GM21737 (cell line): Measurements from ENCODE around the gene DENND1A.
A peak's percentile ranks its signal among the peaks of the same experiment; 100 is the strongest.

Experiments
- ATAC-seq: cut with Tn5 transposase; IDR thresholded peaks from one replicate; pipeline ENCODE4 v1.9.1; 2021; ENCODE audit warnings: mild to moderate bottlenecking, moderate library complexity; ENCODE audit not compliant: unreplicated experiment

The DENND1A gene

DNA sequence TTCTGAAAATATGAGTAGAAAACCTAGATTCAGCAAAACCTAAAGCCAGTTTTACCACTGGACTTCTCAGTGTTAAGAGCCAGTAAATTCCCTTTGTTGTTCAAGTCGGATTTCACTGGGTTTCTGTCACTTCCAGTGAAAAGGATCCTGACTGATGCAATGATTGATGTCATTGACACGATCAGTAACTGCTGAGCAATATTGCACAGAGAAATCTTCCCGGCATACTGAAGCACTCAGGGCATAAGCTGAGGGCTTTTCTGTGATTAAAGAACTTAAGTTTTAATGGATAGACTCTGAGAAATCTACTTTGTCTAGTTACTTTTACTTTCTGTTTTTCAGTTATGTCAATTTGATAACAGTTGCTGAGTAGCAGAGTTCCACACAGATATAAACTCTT is 61.9 kb downstream of the DENND1A start:
- no peak for ATAC-seq

DNA sequence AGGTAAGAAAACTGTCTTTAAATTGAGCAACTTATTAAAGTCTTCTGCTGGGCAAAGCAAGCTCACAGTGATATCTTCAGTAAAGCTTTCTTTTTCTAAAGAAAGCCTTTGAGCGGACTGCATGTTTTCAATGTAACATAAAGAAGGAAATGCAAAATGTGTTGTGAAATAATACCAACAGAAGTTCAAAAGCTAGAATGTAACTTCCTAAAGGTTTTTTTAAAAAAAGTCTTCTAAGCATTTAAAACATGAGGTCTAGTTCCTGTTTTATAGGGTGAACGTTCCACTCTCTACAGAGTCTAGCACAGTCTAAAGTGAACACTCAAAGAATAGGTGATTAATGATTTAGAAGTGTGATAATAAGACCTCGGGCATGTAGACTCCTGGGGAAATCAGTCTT is 62.9 kb downstream of the DENND1A start:
- no peak for ATAC-seq

DNA sequence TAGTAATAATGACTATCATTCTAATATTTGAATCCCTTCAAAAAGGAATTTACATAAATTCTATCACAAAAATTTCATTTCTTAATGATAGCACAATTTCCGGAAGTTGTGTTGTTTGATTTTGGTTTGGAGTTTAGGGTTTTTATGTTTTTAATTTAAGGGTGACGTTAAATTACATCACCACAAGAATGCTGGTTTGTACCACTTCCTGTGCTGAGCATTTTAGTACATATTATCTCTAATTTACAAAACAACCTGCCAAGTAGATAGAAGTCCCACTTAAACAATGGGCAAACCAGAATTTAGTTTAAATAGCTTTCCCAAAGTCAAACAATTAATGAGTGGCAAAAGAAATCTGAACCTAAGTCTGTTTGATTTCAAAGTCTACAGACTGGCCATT is 63.4 kb downstream of the DENND1A start:
- no peak for ATAC-seq

DNA sequence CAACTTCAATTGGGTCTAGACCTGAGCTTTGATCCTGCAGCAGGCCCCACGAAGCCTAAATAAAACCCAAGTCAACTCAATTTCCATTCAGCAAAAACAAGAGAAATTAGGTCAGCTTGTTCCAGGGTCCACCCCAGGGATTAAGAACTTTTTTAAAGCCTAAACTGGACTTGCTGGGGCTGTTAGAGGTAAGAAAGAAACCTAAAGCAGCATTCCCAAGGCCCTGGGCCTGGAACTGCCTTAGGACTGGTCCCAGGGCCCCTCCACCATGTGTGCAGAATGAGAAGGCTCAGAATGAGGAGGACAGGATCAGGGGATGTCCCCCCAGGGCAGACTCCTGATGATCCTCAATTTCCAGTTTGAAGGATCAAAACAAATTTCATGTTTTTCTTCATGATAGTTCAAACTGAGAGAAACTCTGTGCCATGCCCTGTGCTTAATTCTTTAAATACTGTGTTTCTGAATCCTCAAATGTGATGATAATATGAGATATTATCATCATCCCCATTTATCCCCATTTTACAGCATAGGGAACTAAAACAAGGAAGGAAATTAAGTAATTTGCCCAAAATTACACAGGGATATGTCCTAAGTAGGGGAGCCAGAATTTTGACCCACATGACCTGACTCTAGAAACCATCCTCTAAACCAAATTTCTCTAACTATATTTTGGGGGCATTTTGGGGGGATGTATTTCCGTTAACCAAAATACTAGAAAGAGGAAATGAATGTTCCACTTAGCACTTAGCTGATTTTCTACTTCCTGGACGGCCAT is 64.5 kb downstream of the DENND1A start:
- no peak for ATAC-seq

DNA sequence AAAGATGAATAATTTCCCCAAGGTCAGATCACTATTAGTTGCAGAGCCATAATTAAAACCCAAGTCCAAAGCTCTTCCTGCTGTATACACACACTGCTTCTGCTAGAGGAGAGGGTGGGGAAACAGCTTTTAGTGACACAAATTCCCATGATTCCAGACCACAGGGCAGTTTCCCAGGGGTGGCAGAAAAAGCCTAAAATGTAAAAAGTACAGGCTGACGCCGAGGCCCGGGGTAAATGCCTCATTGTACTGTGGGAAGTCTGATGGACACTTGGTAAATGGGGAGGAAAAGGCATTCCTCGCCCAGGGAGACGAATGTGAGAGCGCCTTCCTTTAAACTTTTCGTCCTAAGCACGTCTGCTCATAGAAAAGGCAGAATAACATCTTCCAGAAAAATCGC is 65.7 kb downstream of the DENND1A start:
- ATAC-seq, result no peak

DNA sequence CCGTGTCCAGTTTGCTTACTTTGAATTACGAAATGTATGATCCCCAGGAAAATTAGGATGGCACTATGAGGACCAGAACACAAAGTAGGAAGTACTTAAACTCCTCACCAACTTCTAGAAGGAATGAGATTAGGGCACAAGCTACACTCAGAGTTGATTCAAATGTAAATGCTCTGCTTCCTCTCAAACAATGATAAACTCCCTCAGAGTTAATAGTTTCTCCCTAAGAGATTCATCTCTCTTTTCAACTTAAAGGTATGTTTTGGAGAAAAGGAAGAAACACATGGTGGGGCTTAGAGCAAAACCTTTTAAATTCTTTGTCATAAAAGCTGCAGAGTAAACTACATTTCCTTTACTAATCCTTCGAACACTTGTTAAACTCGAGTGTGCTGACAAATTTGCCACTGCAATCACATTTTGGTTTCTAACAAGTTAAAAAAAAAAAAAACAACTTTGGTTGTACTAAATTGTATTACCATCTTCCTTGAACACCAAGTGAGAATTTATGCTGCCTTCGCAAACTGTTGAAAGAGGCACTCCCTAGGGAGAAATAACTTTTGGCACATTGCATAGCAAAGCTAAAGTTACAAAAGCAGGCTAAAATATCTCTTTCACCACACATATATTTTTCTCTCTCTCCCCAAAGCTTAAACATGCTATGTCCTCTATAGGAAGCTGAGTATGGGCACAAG is 66.6 kb downstream of the DENND1A start:
- no peak for ATAC-seq

DNA sequence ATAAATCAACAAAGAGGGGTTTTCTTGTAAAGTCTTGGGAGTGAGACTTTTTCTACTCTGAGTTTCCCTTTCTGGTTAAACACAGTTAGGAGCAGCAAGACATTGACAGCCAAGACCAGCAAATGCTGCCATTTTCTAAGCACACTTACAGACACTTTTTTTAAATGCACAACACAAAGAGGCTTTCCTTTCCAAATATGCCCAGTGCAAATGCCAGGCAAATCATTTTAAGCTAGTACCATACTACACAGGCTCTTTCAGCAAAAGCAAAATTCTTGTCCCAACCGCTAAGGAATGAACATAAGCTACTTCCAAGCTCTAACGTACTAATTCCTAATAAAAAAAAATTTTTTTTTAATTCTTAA is 68.2 kb downstream of the DENND1A start:
- ATAC-seq, result no peak

DNA sequence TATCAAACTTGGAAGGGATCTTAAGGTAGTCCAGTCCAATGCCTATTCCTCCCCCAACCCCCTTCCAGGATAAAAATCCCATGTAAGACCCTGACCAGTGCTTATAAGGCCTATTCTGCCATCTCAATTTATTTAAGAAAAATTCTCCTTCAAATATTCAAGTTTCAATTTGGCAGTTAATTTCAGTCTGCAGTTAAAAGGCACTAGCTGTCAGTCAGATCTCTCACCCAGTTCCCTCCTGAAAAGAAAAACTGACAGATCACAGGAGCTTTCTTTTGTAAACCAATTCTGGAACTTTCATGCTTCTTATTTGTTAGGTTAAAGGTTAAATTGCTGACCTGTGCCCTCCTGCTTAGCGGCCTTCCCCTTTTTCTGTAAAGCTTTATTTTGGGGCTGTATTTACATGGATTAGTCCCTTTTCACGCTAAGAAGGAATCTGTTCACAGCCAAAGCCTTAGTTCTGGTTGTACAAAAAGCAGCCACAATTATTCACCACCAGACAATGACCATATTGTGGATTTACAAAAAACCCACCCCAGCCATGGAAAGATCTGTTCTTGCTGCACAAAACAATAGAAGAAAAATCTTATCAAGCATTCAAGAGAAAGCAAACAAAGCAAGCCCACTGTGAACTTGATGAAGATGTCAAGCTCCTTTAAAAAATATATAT is 68.7 kb downstream of the DENND1A start:
- no peak for ATAC-seq

DNA sequence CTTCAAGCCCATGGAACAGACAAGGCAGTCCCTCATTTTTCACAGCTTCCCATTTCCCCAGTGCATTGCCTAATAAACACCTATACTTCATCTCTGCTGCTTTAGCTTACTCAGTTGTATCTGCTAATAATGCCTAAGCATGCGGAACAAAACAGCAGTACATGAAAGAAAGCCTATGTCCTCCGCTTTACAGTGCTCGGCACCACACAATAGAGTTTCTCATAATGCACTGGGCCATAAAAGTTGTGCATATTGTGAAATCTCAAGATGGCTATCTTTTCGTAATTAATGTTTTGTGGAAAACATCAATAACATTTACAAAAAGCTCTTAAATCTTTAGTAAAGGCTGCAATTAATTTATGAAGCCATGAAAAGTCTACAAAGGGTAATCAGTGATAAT is 69.3 kb downstream of the DENND1A start:
- ATAC-seq, result no peak

DNA sequence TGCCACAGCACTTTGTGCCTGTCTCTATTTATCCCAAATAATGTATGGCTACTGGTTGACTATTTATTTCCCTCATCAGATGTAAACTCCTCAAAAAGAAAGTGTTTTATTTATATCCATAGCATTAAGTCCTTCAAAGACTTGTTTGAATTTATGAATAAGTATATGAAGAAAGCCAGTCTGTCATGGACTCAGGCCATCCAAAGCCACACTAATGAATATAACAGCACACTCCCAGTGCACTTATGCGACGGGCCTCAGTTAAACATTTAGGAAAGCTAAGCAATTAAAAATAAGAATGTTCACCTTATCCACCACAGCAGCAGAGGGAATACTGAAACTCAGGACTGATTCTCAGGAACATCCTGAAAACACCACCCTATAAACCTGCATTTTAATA is 77.5 kb downstream of the DENND1A start:
- no peak for ATAC-seq

DNA sequence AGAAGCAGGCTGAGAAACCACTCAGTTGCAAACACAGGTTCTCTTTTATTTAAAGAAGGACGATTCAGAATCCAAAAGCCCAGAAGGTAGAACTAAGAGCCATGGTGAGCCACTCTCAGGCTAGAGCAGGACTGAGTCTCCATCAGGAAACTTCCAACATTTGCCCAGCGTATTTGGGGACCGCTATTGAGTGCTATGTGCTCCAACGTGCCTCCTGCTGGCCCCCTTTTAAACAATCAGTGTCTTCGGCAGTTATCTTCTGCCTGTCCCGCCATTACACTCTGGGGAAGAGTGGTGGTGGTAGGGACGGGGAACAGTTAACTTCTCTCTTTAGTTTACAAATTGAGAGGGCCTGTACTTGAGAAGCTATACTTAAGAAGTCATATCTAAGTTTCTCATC is 78.1 kb downstream of the DENND1A start:
- ATAC-seq, result no peak

DNA sequence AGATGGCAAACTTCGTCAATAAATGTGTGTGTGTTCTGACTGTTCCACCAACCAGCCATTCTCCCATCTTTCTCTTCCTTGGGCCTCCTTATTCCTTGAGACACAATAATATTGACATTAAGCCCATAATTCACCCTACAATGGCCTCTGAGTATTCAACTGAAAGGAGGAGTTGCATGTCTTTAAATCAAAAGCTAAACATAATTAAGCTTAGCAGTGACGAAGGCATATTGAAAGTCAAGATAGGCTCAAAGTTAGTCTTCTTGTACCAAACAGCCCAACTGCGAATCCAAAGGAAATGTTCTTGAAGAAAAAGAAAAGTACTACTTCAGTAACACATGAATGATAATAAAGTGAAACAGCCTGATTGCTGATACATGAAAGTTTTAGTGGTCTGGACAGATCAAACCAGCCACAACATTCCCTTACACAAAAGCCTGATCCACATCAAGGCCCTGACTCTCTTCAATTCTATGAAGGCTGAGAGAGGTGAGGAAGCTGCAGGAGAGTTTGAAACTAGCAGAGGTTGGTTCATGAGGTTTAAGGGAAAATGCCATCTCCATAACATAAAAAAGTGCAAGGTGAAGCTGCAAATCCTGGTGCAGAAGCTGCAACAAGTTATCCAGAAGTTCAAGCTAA is 81.4 kb downstream of the DENND1A start:
- ATAC-seq, result no peak

DNA sequence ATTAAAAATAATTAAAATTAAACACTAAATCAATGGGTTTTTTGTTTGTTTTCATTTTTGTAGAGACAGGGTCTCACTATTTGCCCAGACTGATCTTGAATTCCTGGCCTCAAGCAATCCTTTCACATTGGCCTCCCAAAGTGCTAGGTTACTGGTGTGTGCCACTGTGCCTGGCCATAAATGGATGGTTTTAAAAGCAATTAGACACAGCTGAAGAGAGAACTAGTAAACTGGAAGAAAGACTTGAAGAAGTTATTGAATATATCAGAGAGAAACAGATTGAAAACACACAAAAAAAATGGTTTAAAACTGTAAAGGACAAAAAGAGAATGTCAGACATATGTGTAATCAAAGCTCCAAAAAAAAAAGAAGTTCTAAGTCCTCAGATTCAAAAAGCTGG is 83.0 kb downstream of the DENND1A start:
- no peak for ATAC-seq

DNA sequence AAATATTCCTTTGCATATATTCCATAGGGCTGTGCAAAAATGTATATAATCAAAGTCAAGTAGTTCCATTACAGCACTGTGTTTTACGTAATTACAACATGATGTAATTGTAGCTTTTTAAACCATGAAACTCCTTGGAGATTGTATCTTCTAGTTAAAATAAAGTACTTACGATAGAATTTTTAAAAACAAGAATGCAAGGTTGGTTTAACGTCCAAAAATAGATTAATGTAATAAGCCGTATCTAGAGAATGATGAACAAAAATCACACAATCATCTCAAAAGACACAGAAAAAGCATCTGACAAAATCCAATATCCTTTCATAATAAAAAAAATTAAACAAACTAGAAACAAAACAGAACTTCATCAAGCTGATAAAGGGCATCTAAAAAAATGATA is 86.2 kb downstream of the DENND1A start:
- ATAC-seq, result no peak

DNA sequence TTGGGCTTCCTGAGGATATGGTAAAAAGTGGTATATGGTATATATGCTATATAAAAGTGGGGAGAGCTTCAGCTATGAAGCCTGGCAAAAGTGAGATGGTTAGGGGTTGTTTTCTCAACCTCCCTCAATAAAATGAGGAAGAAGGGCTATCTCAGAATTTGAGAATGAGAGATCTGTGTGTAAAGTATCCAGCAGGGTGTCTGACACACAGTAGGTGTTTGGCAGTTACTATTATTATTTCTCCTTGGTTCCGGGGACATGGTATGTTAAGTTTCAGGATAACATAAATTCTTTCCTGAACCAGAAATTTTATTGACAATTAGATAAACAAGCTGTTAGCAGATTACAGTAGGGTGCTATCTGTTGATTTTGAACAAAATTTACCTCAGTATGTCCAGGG is 94.1 kb downstream of the DENND1A start:
- no peak for ATAC-seq

DNA sequence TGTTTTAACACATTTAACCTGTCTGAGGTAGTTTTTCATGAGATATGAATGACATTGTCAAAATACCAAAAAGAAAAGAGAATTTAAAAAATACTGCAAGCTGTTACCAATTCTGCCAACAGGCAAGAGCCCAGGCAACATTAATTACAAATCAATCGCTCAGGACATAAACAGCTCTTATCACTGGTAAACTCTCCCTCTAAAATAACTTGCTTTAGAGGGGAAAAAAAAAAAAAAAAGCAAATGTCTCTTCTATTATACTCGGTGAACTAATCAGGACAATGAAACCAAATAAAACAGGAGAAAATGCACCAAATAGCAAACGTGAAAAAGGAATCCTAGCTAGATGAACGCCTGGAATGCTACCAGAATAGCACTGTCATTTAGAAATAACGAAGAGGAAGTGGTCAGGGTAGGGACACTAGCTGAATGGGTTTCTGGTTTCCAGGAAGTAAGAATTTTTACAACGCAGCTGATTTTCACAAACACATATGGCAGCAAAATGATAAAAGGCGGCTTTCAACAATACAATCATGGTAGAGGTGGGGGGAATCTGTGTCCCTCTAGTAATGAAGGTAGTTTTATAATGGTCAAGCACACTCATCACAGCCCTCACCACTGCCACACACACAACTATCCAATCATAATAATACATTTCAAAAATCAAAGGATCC is 94.9 kb downstream of the DENND1A start:
- peak; percentile 74 for ATAC-seq

DNA sequence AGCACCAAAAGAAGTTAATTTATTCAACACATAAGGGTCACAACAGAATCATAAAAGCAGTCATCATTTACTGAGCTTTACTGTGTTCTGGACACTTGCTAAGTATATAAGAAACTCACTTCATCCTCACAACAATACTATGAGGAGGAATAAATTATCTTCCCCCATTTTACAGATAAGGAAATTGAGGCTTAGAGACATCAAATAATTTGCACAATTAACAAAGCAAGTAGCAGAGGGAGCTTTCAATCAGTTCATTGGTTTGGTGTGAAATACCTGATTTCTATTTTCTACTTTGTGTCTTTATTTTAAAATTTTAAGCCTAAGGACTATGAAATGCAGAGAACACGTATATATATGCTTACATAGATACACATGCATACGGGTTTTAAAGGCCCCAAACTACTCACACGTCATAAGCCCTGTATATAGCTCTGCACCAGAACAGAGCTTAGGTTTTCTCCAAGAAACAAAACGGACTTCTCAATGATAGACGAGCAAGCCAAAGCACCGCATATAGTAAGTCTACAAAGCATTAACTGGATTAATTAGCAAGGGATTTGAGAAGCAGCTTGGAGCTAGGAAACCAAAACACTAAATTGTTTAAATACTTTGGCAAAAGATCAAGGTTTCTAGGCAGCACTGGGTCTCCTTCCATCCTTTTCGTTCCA is 95.6 kb downstream of the DENND1A start:
- ATAC-seq, result no peak

DNA sequence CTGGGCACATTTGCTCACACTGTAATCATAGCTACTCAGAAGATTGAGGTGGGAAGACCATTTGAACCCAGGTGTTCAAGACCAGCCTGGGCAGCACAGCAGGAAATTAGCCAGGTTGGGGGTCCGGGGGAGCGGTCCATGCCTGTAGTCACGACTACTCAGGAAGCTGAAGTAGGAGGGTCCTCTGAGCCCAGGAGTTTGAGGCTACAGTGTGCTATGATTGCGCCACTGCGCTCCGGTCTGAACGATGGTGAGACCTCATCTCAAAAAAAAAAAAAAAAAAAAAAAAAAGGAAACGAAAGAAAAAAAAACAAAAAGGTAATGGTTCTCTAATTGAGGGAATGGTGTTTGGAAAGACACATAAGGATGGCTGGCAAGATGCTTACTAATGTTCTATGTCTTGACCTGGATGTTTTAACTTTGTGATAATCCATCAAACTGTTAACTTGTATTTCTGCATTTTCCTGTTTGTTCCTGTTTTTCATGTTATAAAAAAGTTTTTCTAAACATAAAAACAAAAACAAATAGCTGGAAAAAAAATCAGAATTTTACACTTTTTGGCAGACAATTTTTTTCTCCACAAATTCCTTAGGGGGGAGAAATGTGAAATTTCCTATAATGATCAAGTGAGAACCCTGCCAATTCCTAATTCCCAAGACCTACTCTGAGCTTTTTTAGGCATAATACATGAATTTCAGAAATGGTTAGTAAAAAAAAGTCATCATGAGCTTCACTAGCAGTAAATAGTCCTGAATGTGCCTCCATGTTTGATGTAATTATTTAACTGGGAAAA is 96.9 kb downstream of the DENND1A start:
- no peak for ATAC-seq

DNA sequence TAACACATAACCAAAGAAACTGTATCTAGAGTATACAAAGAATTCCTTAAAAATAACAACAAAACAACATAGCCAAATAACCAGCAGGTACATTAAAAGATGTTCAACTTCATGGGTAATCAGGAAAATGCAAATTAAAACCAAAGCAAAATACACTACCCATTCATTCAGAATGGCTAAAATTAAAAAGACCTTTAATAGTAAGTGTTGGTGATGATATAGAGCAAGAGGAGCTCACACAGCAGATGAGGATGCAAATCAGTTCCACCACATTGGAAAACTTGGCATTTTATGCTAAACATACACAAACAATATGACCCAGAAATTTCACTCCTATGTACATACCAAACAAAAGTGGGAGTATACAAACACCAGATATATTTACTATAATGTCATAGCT is 97.8 kb downstream of the DENND1A start:
- no peak for ATAC-seq

DNA sequence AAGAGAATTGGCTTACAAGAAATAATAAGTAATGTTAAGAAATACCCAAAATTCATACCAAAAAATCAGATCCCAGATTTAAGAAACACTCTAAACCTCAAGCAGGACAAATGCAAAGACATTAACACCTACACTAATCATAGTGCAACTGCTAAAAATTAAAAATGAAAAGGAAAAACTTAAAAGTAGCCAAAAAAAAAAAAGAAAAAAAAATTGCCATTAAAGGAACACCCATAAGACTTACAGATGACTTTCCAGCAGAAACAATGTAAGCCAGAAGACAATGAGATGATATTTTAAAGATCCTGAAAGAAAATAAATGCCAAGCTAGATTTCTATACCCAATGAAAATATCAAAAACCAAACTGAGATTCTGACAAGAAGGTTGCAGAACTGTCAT is 101.5 kb downstream of the DENND1A start:
- ATAC-seq, result no peak
